ENCODE data around the gene ASPHD2.

Gene ASPHD2

DNA sequence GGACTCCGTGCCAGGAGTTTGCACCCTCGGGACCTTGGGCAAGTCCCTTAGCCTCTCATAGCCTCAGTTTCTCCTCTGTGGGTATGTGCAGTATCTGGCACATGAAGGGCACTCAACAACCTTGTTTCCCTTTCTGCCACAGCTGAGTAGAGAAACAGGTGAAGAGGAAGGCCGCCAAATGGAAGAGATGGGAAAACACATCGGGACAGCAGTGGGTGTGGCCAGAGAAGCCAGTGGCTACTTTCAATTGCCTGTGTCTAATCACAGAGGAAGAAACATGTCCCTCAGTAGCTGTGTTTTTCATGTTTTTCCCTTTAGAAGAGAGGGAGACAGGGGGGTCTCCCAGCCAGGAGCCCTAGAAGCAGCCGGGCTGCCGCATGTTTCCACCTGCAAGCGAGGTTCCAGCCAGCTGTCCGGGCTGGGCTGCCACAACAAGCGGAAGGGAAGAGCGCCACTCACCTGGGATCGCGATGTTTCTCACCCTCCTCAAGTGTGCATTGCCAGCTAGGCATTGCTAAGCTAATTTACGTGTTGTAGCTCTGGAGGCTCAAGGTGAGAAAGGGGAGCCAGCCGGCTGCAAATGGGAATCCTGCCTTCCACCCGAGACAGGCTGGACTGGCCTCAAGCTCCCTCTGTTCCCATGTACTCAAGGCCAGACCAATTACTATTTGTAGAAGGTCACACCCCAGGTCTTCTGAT, 16.7 kb downstream of the ASPHD2 start:
- no peak for DNase-seq (ENCODE audit: low spot score)
- TF ChIP-seq, protein P1, sequence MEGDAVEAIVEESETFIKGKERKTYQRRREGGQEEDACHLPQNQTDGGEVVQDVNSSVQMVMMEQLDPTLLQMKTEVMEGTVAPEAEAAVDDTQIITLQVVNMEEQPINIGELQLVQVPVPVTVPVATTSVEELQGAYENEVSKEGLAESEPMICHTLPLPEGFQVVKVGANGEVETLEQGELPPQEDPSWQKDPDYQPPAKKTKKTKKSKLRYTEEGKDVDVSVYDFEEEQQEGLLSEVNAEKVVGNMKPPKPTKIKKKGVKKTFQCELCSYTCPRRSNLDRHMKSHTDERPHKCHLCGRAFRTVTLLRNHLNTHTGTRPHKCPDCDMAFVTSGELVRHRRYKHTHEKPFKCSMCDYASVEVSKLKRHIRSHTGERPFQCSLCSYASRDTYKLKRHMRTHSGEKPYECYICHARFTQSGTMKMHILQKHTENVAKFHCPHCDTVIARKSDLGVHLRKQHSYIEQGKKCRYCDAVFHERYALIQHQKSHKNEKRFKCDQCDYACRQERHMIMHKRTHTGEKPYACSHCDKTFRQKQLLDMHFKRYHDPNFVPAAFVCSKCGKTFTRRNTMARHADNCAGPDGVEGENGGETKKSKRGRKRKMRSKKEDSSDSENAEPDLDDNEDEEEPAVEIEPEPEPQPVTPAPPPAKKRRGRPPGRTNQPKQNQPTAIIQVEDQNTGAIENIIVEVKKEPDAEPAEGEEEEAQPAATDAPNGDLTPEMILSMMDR (IDR thresholded peaks at IDR 0.05; ENCODE audit: borderline replicate concordance, control extremely low read depth, extremely low read depth, insufficient read depth, missing control alignments), result no peak
- in situ Hi-C loops (cut with MboI; ENCODE audit: low sequenced_read_pairs, unreplicated experiment), result no loop called here

DNA sequence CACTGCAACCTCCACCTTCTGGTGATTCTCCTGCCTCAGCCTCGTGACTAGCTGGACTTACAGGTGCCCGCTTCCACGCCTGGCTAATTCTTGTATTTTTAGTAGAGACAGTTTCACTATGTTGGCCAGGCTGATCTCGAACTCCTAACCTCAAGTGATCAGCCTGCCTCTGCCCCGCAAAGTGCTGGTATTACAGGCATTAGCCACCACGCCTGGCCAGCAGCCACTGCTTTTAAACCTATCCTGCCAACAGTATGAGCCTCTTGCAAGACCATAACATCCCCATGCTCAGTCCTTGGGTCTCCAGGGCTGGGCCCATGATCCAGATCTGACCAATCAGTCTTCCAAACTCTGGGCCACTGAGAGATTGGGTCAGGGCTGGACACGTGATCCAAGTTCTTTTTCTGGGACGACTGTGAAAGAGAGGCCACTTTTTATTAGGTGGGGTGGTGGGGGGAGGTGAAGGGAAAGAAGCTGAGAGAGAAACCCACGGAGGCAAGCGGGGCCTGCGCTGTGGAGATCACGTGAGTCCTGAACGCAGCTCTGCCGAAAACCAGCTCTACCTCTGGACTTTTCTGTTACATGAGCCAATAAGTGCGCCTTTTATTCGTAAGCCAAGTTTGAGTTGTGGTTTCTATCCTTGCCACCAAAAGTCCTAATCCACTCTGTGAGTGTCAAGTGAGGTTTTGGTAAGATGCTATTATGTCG, 17.9 kb downstream of the ASPHD2 start:
- TF ChIP-seq, protein P1 (IDR thresholded peaks at IDR 0.05; ENCODE audit: borderline replicate concordance, control extremely low read depth, extremely low read depth, insufficient read depth, missing control alignments), result no peak
- in situ Hi-C loops (cut with MboI; ENCODE audit: low sequenced_read_pairs, unreplicated experiment), result no loop called here

DNA sequence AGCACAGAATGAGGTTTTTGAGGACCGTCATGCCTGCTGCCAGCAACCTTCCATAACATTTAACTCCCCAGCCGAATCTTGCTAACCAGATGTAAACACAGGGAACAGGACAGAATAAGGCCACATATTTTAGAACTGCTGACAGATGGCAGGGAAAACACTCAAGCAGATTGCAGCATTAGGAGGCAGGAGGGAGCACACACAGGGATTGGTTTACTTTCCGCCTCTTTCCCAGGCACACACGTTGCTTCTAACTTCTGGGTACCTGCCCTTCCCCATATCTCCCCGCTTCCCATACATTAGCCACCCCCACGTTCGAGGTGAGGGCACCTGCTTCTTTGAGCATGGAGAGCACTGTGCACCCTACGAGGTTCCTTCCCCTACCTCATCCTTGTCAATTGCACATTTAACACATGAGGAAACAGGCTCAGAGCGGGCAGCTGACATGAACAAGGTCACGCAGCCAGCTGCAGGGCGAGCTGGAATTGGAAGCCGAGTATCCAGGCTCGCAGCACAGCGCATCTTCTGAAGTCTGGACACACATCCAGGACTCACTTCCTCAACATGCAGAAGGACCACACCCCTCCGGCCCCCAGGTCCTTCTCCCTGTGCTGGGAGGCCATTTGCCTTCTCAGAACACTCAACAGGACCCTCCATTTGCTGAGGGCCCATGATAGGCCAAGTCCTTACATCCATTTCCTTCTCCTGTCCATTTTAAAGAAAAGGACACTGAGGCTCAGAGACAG, 18.7 kb downstream of the ASPHD2 start:
- TF ChIP-seq, protein P1 (IDR thresholded peaks at IDR 0.05; ENCODE audit: borderline replicate concordance, control extremely low read depth, extremely low read depth, insufficient read depth, missing control alignments), result no peak
- in situ Hi-C loops (cut with MboI; ENCODE audit: low sequenced_read_pairs, unreplicated experiment), result no loop called here
- no peak for DNase-seq (ENCODE audit: low spot score)

More for the DNA sequence above, 17.9 kb downstream of the ASPHD2 start:
- no peak for DNase-seq (ENCODE audit: low spot score)

DNA sequence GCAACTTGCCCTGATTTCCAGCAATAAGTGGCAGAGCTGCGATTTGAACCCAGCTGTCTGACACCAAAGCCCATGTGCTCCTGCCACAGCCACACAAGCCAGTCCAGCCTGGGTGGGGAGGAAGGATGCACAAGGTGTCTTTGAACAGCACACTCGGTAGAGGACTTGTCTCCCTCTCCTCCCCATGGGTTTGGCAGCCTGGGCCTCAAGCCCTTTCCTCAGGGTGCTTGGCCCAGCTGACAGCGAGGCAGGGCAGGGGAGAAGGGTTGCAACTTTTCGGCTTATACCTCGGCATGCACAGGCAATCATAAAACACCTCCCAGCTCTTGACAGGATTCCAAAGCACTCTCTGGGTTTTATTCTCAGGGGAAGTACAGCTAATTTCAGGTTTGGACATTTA, 19.3 kb downstream of the ASPHD2 start:
- TF ChIP-seq, protein P1 (IDR thresholded peaks at IDR 0.05; ENCODE audit: borderline replicate concordance, control extremely low read depth, extremely low read depth, insufficient read depth, missing control alignments), result no peak
- DNase-seq (ENCODE audit: low spot score), result no peak
- in situ Hi-C loops (cut with MboI; ENCODE audit: low sequenced_read_pairs, unreplicated experiment), result no loop called here

DNA sequence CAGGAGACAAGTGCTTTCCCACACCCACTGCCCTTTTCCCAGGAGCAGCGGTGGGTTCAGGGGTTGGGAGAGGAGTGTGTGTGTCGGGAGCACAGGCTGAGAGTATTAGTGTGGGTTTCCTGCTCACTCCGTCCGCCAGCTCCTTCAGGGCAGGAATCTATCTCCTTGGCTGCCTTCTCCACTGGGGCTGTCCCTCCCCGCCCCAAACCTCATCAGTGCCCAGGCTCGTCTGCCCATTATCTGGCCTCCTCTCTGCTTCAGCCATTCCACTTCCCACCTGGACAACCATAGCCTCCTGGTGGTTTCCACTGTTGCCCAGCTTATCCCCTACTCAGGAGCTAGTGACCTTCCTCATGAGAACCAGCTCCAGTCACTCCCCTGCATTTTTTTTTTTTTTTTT, 19.9 kb downstream of the ASPHD2 start:
- no peak for DNase-seq (ENCODE audit: low spot score)
- TF ChIP-seq, protein P1 (IDR thresholded peaks at IDR 0.05; ENCODE audit: borderline replicate concordance, control extremely low read depth, extremely low read depth, insufficient read depth, missing control alignments), result no peak
- in situ Hi-C loops (cut with MboI; ENCODE audit: low sequenced_read_pairs, unreplicated experiment), result no loop called here

DNA sequence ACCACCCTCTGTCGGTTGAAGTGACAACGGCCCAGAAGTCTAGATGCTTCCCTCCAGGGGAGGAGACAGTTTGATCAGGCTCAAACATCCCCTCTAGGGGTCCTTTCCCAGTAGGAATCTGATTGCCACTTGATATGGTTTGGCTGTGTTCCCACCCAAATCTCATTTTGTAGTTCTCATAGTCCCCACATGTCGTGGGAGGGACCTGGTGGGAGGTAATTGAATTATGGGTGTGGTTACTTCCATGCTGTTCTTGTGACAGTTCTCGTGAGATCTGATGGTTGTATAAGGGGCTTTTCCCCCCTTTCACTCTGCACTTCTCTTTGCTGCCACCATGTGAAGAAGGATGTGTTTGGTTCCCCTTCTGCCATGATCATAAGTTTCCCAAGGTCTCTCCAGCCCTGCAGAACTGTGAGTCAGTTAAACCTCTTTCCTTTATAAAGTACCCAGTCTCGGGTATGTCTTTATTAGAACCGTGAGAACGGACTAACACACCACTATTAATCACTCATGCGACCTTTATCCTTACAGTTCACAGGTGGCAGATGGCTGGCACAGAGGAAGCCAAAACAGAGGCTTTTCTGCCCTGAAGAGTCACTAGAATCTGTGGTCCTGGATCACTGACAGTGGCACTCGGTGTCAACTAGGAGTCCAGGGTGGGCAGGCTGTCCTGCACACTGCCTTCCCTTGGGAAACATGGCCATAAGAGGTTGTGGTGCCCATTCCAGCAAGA, 21.6 kb downstream of the ASPHD2 start:
- TF ChIP-seq, protein P1 (IDR thresholded peaks at IDR 0.05; ENCODE audit: borderline replicate concordance, control extremely low read depth, extremely low read depth, insufficient read depth, missing control alignments), result no peak
- DNase-seq (ENCODE audit: low spot score), result no peak
- in situ Hi-C loops (cut with MboI; ENCODE audit: low sequenced_read_pairs, unreplicated experiment), result no loop called here
